GM21737 (cell line): ENCODE data around the gene MYLK.

Experiments used
- ATAC-seq: cut with Tn5 transposase; IDR thresholded peaks from one replicate; pipeline ENCODE4 v1.9.1; 2021; ENCODE audit warnings: mild to moderate bottlenecking, moderate library complexity; ENCODE audit not compliant: unreplicated experiment

The MYLK gene

DNA sequence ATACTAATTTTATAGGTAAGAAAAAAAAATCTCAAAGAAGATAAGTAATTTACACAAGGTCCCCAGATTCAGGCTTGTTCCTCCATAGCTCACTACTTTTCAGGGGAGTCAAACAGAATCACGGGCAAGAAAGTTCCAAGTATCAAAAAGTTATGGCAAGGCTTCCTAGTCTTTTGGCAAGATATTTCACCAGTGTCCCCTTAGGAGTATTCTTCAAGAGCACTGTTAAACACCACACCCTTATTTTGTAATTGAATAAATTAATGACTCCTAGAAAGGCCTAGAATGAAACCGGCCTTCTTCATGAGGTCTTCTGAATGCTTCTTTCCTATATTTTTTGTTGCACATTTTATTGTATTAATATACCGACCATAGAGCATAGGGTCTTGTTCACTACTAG lies 109.7 kb downstream of the MYLK start:
- ATAC-seq, result no peak

DNA sequence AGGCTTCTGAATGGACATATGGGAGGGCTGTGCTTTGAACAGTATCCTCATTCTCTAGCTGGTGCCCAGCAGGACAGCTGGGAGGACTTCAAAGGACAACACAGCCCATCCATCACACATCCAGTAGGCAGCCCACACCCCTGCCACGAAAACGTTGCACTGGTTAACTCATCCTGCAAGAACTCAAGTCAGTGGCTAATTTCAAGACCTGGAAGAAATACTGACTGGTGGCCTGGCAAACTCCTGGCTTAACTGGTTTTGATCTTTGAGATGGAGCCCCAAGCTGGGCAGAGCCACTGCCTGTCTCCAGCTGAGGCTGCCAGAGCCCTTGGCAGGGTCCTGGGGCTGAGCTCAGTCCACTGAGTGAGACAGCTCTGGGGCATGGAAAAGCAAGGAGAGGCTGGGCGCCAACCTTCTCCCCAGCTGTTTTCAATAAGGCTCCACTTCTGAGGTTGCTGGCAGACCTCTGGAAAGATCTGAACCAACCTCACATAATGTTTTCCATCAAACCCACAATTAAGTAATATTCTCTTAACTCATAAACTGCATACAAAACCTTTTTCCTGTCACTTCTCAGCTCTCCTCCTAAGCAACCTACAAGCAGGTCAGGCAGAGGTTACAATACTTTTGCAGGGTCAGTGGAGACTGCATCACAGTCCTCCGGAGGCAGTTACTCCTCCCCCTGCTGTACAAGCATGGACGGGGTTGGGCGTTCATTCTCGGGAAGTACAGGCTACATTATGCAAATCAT lies 110.3 kb downstream of the MYLK start:
- ATAC-seq, result no peak

DNA sequence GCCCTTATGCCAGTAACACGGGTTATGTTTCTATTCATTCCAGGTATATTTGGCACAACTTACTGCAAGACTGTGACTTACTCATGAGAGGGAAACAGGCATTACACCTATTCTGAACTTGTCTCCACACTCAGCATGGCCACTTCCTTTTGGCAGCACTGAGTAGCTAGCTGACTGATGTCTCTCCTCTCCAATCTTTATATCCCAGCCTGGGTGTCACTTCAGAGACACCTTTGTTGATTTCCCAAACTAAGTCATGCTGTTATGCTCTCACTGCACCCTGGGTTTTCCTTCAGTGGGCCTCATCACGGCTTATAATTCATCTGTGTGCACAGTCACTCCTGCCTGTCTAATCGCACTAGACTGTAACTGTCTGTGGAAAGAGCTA lies 114.8 kb downstream of the MYLK start:
- ATAC-seq, result no peak

DNA sequence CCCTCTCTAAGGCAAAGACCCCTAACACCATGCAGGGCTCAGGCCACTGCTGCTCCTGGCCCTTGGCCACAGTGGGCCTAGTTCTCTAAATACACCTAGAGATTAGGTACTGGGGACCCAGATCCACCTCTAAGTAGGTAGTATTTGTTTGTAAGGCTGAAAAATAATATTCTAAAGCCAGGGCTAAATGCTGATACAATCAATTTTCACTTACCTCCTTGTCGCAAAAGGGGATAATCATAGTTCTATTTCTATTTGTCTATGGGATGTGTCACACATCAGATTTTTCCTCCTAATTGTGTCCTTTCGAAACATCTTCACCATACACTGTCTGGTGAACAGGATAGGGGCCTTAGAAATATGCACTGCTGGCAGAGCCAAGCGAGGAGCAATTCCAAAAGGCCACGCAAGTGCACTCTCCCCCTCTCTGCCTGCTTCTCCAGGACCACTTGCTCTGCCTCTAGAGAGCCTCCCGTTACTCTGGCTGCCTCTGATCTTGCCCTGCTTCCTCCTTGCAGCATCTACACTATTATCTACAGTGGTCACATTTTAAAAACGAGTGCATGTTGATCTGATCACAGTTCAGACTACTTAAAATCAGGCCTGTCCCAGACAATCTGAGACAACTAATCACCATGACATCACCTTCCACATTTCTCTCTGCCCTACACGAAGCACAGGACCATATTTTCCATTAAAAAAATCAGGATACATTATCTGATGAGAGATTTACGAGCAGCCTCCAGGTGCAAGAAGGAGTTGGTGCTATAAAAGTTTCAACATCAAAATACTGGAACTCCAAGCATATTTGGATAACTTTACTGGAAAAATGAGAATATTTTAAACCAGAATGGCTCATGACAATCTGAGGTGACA lies 115.4 kb downstream of the MYLK start:
- ATAC-seq, result no peak

DNA sequence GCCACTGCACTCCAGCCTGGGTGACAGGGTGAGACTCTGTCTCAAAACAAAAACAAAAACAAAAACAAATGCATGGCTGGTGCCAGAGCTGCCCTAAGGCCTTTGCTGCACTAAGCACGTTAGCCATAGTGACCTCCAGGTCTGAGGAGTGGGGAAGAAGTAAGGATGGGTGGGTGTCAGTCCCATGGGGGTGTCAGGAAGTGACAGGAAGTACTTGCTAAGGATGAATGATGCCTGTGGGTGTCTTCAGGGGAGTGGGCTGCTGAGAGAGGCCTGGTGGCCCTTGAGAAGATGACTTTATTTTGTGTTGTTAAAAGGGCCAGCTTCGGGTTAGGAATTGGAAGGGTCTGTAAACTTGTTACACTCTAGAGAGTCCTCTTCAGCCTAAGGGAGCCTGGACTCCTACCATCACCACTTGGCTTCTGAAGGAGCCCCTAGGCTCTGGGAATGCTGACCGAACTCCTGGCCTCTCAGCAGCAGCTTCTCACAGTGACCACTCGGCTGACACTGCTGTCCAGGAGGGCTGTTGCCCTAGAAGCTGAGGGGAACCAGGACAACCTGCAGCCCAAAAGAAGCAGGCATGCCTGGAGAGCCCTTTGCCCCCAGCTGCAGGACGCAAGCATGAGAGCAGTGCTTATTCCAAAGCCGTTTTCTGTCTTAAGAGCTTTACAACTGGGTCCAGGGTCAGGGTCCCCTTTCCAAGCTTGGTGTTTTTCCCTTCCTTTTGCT lies 116.4 kb downstream of the MYLK start:
- no peak for ATAC-seq

DNA sequence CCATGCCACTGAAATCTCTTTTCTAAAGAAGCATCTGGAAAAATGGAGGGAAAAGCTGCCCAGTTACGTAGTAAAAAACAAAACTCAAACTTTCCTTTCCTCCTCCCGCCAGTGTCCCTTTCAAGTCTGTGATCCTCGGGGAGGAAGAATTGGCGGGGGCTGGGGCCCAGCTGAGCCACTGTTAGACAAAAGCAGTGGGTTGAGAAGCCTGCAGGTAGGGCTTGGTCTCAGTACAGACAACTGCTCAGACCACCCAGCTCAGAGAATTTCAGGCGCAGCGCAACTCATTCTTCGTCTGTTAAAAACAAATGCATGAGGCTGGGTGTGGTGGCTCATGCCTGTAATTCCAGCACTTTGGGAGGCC lies 117.1 kb downstream of the MYLK start:
- ATAC-seq, result no peak

DNA sequence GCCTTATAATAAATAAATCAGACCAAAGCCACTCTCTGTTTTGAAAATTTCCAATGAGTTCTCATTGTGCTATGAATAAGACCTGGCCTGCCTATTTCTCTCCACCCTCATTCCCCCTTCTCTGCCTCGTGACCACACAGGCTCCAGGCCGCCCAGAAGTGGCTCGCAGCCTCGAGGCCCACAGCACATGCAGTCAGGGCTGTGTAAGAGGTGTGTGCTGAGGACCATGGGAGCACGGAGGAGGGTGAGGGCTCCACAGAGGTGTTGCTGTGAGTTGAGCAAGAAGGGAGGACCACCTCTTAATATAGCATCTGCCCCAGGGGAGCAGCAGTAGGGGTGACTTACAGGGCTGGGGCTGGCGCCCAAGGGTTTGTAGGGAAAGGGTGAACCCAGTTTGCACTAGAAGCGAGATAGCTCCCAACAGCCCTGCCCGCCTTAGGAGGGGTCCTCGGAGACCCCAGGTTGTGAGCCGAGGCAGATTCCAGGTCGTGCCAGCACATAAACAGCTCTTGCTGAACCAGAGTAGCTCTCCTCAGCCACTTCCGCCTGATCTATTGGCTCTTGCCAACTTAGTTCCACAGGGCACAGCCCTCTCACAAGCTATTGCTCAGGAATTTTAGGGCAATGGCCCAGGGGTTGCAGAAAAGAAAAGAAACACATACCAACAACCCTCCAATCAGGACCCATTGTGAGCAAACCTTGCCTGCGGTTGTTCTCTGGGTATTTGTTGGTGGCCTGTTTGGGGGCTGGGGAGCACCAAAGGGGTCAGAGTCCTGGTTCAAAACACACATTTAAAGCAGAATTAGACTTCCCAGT lies 117.7 kb downstream of the MYLK start:
- ATAC-seq, result no peak

DNA sequence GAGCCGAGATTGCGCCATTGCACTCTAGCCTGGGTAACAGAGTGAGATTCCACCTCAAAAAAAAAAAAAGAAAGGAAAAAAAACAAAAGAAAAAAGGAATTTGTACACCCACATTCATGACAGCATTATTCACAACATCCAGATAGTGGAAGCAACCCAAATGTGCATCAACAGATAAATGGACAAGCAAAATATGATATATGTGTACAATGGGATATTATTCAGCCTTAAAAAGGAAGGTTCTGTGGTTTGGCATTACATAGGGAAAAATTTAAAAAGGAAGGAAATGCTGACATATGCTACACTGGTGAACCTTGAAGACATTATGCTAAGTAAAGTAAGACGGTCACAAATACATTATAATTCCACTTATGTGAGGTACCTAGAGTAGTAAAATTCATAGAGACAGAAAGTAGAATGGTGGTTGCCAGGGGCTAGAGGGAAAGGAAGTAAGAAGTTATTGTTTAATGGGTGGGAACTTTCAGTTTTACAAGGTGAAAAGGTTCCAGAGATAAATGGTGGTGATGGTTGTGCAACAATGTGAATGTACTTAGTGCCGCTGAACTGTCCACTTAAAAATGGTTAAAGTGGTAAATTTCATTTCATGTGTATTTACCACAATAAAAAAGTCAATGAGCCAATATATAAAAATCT lies 118.5 kb downstream of the MYLK start:
- peak; percentile 69 for ATAC-seq

DNA sequence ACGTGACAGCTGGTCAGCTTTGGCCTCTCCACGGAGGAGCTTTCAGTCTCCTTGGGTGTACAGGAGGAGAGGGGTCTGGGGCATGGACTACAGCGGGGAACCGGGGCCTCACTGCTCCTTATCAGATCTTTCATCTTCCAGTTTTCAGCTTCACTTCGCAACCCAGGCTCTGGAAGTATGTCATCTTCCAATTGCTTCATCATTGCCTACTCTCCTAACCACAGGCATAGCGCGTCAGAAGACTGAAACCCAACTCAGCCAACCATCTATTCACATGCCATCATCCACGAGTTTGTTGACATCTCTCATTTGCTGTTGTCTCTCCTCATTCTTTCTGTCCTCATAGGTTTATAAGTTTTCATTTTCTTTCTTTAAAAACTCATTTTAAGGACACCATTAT lies 119.5 kb downstream of the MYLK start:
- ATAC-seq, result no peak

DNA sequence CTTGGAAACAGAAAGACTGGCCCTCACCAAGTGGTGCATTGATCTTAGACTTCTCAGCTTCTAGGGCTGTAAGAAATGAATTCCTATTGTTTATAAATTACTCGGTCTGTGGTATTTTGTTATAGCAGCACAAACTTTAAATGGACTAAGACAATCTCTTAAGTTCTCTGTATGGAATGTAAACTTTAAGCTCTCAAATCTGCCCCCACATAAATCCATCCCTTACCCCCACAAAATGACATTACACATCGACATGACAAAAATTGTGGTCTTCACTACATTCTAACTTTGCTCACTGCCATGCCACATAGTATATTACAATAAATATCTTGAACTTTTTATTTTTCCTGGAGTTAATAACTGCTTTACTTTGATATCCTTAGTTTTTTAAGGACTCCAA lies 121.3 kb downstream of the MYLK start:
- ATAC-seq, result no peak

DNA sequence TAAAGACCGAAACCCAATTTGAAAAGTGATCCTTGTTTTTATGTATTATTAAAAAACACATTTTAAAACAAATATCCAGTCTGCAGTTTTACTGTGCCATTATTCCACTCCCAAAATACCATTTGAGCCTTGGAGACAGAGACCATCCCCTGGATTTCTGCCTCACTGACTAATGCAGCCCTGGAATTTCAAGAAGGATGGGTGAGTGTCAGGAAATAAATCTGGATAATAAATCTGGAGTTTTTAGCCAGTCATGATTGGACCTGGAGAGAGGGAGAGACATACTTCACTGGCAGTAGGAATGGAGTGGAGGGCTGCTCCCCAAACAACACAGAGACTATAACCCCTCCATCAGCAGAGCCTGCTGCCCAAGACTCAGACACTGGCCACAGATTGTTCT lies 123.3 kb downstream of the MYLK start:
- no peak for ATAC-seq

DNA sequence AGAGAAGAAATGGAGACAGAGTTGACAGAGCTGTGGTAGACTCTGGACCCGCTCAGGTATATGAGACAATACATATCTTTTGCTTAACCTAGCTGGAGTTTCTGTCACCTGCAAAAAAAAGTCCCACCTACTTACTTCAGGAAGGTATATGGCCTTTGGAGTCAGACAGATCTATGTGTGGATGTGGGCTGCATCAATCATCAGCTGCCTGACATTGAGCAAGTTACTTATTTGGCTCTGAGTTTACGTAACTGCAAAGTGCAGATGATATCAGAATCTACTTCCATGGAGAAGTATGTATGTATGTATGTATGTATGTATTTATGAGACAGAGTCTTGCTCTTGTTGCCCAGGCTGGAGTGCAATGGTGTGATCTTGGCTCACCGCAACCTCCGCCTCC lies 124.3 kb downstream of the MYLK start:
- ATAC-seq, result no peak

DNA sequence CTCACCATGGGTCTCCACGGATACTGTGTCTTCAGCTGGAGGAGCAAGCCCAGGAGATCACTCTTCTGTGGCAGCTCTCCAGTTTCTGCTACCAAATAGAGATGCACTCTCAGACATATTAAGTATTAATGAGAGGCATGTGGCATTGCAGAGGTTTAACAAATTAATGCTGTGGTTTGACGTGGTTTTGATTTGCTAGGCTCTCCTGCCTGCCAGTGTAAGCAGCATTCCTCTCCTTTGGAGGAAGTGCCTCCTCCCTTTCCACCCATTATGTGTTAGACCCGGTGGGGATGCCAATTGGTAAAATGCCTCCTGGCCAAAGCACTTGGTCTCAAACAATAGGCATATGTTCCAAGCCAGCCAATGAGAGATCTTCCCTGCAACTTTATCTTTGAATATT lies 124.8 kb downstream of the MYLK start:
- ATAC-seq, result no peak

DNA sequence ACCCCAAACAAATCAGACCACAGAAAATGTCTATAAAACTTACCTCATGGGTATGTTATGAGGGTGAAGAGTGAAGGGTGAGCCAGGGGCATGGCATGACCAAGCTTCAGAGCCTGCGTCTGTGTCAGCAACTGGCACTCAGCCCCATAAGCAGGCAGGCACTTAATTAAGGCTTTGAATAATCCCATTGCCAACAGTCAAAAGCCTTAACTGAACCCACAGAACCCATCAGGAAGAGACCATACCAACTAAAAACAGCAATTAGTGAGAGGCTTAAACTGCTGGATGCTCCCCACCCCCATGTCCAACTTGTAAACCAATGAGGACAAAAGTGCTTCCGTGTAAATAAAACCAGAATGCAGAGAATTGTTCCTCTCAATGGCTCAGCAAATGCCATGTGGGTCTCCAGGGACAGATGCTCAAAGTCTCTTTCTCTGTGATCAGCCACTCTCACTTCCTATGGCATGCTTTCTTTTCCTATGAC lies 126.0 kb downstream of the MYLK start:
- no peak for ATAC-seq

DNA sequence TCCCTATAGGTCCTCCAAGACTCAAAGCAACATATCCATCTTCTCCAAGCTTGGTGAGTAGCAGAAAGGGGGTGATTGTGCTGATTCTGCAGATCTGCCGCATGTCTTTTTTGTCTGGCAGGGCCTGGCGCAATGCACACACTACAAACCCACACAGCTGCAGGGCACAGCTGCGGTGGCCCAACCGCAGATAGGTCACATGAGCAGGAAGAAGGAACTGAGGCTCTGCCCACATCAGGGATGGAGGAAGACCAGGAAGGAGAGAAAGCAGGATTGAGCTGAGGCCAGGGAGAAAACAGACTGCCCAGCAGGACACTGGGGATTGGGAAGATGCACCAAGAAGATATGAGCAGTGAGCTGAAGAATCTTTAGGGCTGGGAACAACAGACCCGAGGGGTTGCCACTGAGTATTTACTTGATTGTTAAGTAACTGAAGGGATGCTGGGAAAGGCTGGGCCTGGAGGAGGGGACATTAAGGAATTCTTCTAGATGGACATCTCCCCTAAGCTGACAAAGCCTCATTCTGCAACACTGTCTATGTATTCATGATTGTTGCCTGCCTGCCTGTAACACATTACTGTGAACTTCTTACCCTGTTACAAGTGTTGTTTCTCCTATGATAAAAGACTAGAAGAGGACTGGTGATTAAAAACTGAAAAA lies 126.7 kb downstream of the MYLK start:
- ATAC-seq, result no peak

DNA sequence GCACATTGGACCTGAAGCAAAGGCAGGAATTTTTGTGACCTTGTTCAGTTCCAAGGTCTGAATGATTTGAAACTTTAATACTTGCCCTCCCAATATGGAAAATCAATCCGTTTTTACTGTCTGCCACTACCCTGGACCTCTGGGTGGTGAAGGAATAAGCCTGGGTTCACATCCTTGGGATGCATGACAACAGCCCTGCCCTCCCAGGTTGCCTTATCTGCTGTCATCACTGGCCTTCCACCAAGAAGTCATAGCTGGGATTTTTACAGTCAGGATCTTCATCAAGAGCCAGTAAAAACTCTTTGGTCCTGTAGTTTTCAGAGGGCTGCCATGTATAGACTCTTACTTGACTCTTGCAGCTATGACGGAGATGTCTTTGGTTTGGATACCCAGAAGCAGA lies 128.6 kb downstream of the MYLK start:
- no peak for ATAC-seq

DNA sequence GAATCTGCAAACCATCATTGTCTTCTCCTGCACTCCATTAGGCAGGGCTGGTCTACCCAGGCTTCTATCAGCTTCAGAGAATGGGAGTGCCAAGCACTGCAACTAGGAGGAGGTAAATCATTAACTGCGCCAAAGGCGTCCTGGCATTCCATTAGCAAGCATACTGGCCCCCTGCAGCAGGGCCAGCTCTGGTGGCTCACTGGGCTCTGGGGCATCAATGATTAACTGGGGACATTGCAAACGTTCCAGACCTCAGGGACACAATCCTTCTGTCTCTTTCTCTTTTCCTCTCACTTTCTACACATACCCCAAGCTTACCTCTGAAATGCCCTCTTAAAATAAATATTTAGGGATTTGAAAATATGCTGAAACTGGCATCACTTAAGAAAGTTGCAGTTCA lies 129.0 kb downstream of the MYLK start:
- no peak for ATAC-seq

DNA sequence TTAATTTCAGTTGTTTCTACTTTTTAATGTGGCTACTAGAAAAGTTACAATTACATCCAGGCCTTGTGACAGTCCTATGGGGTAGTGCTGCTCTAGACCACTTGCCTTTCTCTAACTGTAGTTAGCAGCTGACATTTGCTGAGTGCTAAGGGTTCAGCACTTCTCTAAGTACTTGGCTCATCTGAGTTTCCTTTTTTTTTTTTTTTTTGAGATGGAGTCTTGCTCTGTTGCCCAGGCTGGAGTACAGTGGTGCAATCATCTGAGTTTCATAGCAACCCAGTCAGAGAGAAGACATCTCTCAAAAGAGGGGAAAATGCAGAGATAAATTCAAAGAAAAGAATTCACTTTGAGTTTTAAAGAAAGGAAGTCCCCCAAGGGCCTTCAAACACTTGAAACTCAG lies 130.8 kb downstream of the MYLK start:
- ATAC-seq, result no peak

DNA sequence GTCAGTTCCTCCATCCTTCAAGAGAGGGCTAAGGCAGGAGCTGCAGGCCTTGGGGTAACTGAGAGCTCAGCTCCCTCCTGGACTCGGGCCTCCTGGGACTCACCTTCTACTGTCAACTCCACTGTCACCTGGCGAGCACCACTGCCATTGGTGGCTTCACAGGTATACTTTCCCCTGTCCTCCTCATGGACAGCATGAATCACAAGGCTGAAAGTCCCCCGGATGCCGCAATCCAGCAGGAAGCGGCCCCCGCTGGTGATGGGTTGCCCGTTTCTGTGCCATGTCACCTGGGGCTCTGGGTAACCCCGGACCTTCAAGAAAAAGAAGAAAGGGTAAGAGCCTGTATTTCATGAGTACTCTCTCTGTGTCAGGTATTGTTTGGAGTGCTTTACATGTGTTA lies 131.9 kb downstream of the MYLK start:
- no peak for ATAC-seq

DNA sequence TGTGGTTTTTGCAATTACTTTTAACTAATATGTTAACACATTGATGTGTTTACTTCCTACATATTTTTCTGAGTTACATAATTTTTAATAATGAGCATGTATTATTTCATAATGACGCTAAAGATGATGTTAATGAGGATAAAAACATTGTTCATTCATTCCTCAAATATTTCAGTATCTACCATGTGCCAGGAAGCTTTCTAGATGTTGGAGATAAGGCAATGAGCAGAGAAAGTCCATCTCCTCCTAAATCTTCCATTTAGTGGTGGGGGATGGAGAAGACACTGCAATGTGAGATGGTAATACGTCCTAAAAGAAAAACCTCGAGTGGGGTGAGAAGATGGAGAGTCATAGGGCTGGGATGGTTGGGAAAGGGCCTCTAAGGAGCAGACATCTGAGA lies 132.7 kb downstream of the MYLK start:
- no peak for ATAC-seq
